NB4 (cell line): Measurements from ENCODE around the gene MTURN.

Experiments used
- CTCF ChIP-seq: IDR thresholded peaks from one replicate; pipeline ENCODE4 v1.5.1; 2012; ENCODE audit warnings: low read depth, low read length
- MAX ChIP-seq: IDR thresholded peaks from 2 replicates; pipeline ENCODE4 v1.6.1; 2011; ENCODE audit warnings: low read depth, low read length
- MYC ChIP-seq: IDR thresholded peaks from 2 replicates; pipeline ENCODE4 v1.6.1; 2011; ENCODE audit warnings: low read depth, low read length
- POLR2A ChIP-seq: IDR thresholded peaks from 2 replicates; pipeline ENCODE4 v1.6.1; 2011; ENCODE audit warnings: mild to moderate bottlenecking; ENCODE audit not compliant: insufficient read length; ENCODE audit errors: extremely low read depth

DNA sequence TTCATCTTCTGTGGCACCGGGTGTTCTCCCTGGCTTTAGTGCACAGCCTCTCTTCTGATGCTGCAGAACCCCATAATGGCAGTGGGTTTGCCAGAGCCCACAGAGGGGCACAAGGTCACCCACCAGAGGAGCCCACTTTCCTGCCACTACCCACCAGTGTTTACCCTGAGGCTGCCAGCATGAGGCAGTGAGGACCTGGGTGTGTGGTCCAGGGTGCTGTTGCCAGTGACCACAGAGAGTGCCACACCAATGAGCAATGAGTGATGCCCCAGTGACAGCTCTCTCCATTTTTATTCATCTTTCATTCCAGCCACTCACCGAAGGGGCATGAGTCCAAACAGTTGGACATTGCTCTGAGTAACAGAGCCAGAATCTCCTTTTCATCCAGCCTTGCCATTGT is 34.8 kb downstream of the MTURN start:
- TF ChIP-seq CTCF (no peak), MYC (no peak), MAX (no peak), POLR2A (no peak)
